Bone marrow (tissue), 2 donors: Measurements from ENCODE around the gene NCOA5.
A peak's percentile ranks its signal among the peaks of the same experiment; 100 is the strongest.
"Not testable (repeated sequence)": the region's sequence is repeated elsewhere in the genome, so short reads cannot be mapped to it uniquely, and the experiment has no call there.

ENCODE experiments used
- DNase-seq, 2 donors: peaks; one replicate each; lab custom pipeline; 2025; lab: John Stamatoyannopoulos, UW

Gene NCOA5

DNA sequence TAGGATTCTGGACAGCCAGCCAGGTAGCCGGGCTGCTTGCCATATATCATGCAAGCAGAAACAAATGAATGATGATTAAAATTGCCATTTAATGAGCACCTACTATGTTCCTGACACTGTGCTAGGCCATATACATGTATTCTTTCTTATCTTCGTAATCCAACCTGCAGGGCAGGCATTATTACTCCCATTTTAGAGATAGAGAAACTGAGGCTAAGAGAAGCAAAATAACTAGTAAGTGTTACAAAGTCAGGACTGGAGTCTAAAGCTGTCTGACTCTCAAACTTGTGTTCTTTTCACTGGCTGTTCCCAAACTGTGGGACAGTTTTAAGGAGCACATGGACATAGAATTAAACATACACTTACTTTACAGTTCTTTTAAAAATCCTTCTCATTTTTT lies 30.4 kb upstream of the NCOA5 start:
- no peak for DNase-seq

DNA sequence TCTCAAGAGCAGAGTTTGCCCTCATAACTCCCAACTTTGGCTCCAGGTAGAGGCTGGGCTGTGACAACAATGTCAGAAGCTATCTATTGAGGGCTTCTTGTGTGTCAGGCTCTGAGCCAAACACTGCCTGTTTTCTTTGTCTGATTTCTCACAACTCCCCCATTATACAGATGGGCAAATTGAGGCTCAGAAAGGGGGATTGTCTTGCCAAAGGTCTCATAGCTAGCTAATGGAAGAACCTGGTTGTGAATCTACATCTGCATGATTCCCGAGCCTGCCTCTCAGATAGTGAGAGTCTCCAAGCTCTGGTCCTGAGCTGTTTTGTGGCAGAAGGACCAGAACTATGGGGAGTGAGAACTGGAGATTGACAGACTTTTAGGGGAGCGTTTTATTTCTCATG lies 29.8 kb upstream of the NCOA5 start:
- DNase-seq, result no peak

DNA sequence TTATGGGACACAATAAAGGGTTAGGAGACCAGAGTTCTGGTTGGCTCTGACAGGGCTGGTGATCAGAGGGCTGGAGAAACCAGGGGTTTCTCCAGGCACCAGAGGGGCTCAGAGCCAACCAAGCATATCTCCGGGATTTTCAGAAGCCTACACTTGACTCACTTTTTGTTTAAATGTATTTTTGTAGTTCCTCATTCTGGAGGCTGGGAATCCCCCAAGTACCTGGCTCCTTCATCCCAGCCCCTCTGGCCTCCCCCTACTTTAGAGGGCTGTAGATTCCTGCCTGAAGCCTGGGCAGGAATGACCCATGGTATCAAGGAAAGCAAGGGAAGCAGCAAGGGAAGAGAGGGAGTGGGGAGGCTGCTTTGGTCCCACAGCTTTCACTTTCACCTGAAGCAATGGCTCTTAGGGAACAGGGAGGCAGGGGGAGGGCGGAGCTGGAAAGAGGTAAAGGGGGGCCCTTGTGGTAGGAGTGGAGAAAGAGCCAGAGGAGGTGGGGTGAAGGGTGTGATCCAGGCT lies 29.3 kb upstream of the NCOA5 start:
- peak in 1 of 2 donors; percentile 6 for DNase-seq

DNA sequence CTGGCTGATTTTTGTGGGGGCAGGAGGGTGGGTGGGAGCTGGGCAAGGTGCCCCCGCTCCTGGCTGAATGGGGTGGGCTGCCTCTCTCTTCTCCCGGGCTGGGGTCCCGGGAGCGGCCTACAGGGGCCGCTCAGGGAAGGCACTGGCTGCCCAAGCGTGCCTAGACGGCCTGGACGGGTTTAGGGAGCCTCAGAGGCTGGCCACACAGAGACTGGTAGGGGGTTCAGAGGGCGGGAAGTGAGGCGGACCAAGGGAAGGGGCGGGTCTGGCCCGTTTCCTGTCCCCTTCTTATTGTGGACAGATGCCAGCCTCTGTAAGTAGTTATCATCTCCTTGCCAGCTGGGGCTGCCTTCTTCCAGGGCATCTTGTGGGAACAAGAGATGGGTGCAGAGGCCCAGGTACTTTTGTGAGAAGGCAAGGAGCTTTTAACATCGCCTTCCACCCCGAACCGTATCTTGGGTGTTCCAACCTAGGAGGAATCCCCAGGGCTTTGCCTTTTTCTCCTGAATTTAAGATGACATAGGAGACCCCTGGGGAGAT lies 28.8 kb upstream of the NCOA5 start:
- DNase-seq, result no peak

DNA sequence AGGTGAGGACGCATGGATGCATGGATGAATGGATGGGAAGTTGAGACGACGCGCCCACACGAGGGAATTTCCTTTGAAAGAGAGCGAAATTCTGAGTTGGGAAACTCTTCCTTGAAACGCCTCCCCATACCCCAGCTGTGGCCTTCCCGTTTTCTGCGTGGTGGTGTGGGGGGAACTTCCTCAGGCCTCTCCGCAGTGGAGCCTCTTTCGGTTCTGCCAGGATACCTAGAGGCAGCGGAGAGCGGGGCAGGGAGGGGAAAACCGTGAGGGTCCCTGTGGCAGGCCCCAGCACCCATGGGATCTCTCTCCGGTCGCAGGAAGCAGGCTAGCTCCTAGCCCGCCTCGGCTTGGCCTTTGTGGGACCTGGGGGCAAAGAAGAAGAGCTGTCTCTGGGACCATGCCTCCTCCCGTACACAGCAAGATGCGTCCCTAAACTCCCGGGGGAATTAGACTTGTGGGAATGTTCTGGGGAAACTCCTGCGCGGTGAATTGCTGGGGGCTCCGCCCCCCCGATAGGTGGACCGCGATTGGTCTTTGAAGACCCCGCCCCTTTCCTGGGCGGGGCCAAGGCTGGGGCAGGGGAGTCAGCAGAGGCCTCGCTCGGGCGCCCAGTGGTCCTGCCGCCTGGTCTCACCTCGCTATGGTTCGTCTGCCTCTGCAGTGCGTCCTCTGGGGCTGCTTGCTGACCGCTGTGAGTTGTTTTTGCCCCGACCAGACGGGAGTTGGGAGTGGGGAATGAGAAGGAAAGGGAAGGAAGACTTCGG lies 28.1 kb upstream of the NCOA5 start, which contains the start of gene CD40:
CD40 (plus strand) TSS at position 611 of the 764 bp plus-strand sequence; CDS start at position 641, 30 bp downstream.
- DNase-seq, result peak in 1 of 2 donors; percentile 57

DNA sequence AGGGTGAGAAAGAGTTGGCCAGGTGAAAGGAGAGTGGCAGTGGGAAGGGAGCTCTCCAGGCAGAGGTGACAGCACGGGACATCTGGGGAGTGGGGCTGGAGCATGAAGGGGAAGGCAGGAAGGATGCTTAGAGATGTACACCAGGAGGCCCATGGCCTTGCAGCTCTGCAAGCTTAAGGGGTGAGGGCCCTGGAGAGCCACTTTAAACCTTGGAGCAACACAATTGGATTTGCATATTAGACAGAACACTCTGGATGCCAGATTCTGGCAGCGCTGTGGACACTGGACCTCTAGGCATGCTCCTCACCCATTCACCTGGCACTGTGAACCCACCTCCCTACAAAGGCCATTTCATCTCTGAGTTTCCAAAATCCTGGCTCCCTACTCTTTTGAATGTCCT lies 24.7 kb upstream of the NCOA5 start:
- no peak for DNase-seq

DNA sequence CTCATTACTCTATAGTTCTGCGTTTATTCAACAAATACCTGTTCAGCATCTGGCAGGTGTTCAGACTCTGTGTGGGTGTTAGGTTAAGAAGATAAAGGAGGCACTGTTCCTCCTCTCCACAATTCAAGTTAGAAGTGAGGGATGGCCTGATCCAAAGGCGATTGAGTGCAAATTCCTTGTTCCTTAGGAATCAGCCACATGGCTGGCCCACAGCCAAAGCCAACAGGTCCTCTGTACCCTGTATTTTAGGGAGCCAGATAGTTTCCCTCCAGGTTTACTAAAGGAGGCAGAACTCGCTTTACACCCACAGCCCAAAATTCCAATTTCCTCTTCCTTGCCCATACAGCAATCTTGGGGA lies 23.3 kb upstream of the NCOA5 start:
- DNase-seq, result no peak

DNA sequence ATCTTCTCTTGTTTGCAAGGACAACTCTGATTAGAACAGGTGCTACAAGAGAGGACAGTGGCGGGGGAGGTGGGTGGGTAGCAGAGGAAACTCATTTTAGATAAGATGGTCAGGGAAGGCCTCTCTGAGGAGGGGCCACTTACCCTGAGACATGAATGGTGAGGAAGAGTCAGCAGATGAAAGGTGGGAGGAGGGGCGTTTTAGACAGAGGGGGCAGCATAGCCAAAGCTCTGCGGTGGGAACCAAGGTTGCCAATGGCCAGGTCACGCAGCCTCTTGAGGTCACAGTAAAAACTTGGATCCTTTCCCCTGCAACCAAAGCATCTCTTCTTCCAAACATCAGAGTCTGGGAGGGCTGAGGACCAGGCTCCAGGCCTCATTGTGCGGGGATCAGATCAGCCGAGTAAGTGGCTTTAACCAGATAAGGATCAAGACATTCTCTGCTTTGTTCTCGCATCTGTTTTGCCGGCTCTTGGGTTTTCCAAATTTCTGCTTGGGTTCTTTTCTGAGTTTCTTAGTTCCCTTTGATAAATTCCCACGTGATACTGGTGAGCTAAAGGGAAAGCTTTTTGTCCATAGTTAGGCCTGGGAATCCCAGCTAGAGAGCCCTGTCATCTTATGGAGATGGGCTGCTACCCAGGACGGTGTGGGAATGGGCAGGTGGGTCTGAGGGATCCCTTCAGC lies 22.8 kb upstream of the NCOA5 start:
- DNase-seq, result no peak

DNA sequence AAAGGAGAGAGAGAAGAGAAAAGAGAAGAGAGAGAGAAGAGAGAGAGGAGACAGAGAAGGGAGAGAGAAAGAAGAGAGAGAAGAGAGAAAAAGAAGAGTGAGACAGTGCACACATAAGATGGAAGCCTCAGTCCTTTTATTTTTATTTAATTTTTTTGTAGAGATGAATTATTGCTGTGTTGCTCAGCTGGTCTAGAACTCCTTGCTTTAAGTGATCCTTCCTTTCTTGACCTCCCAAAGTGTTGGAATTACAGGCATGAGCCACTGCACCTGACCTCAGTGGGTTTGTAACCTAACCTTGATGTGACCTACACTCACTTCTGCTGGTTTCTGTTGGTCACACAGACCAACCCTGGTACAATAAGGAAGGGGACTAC lies 22.1 kb upstream of the NCOA5 start:
- no peak for DNase-seq

DNA sequence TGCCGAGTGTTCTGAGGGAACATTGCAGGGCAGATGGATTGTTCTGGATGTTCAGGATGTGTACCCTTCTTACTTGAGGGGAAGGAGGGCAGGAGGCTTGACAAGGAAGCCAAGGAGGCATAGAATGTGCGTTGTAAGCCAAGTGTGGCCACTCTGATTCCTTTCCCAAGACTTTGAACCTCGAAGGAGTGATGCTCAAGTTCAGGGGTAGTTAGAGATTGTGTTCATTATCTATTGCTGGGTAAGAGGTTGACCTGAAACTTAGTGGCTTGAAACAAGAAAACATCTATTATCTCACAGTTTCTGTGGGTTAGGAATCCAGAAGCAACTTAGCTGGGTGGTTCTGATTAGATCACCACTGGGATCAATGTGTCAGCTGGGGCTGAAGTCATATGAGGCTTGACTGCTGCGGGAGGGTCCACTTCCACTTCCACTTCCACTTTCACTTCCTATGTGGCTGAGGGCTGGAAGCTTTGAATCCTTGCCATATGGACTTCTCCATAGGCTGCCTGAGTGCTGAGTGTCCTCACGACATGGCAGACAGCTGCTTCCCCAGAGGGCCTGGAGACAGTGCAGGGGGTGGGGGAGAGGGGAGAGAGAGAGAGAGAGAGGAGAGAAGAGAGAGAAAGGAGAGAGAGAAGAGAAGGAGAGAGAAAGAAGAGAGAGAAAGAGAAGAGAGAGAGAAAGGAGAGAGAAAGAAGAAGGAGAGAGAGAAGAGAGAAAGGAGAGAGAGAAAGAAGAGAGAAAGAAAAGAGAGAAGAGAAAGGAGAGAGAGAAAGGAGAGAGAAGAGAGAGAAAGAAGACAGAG lies 21.5 kb upstream of the NCOA5 start:
- DNase-seq, result peak in 1 of 2 donors; percentile 26

DNA sequence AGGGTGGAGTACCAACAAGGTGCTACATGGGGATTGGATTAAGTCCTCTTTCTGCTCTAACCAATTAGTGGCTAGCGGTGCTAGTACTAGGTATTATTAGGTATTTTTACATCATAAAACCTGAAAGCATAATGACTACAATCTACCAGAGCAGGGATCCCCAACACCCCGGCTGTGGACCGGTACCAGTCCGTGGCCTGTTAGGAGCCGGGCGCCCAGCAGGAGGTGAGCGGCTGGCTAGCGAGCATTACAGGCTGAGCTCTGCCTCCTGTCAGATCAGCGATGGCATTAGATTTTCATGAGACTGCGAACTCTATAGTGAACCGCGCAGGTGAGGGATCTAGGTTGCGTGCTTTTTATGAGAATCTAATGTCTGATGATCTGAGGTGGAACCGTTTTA lies 19.2 kb upstream of the NCOA5 start:
- DNase-seq, result no peak

DNA sequence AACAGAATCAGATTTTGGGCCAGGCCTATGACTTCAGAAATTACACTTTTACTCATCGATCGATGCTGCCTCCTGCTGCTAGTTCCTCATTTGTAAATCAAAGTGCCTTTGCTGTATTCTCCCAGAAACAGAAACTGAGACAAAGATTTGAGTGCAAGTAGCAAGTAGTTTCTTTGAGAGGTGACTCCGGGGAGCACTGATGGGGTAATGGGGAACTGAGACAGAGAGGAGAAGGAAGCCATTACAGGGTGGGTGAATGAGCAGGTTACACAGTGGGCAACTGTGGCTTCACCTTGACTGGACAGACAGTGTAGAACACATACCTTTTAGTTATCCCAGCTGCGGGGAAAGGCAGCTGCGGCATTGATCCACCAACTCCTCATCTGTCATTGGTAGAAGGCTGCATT lies 18.7 kb upstream of the NCOA5 start:
- no peak for DNase-seq

DNA sequence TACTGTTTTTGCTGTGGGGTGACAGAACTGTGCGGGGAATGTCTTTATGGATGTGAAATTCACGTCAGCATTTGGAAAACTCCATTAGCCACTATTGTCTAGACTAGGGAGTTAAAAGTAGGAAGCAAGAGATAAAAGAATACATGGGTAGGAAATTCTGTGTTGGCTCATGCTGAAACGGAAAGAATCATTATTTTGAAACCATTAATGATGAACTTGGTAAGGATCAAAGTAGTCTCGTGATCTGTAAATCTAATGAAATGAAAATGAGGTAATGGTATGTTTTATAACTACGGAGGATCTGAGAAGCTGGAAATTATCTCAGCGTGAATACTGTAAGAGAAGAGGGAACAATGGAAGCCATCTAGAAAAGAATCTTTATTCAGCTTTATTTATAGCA lies 17.3 kb upstream of the NCOA5 start:
- no peak for DNase-seq

DNA sequence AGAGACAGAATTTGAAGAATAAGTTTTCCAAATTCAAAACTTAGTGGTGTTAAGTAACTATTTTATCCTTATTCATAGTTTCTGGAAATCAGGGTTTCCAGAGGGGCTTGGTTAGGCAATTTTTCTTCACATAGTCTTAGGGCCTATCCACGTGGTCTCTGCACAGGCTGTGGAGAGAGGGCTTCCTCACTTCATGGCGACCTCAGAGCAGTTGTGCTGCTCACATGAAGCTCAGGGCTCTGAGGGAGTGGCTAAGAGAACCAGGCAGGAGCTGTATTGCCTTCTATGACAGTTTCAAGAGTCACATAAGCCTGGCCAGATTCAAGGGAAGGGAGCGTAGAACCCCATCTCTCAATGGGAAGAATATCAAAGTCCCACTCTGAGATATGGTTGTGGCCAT lies 14.5 kb upstream of the NCOA5 start:
- no peak for DNase-seq

DNA sequence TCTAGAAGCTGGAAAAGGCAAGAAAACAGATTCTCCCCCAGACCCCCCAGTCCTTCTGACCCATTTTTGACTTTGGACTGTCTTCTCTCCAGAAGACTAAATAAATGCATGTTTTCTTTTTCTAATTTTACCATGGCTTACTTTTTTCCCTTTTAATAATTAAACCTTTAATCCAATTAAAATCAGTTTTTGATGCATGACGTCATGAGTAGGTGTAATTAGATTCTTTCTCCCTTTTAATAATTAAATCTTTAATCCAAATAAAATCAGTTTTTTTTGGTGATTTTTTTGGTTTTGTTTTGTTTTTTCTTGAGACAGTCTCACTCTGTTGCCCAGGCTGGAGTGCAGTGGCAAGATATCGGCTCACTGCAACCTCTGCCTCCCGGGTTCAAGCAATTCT lies 13.2 kb upstream of the NCOA5 start:
- DNase-seq, result no peak

DNA sequence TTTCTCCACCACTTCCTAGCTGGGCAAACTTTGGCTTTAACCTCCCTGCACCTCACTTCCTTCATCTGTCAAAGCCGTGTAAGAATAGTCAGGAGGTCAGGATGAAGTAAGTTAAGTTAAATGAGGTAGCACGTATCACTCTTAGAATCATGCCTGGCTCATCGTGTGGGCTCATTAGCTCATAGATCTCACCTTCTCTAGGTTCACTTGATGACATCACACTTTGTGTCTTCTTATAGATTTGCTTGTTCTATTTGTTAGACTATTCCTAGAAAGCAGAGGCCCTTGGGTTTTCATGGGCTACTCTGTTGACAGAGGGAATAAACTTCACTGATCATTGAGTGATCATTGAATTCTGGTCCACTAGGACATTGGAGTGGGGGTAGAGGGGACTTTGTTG lies 12.2 kb upstream of the NCOA5 start:
- no peak for DNase-seq

DNA sequence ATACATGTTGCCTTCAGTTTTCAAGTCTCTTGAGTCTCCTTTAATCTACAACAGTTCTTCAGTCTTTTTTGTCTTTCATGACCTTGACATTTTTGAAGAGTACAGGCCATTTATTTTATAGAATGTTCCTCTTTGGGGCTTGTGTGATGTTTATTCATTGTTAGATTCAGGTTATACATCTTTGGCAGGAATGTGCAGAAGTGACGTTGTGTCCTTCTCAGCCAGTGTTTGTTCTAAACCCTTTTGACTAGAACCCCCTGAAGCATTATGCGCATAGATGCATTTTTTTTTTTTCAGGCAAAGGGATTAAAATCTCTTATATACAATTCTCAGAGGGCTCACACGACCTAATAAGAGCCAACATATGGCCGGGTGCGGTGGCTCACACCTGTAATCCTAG lies 11.2 kb upstream of the NCOA5 start:
- no peak for DNase-seq

DNA sequence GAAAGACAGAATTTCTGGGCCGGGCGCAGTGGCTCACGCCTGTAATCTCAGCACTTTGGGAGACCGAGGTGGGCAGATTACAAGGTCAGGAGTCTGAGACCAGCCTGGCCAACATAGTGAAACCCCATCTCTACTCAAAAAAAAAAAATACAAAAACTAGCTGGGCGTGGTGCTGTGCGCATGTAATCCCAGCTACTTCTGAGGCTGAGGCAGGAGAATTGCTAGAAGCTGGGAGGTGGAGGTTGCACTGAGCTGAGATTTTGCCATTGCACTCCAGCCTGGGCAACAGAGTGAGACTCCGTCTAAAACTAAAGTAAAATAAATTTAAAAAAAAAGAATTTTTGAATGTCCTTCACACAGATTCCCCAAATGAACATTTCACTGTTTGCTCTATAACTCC lies 10.7 kb upstream of the NCOA5 start:
- DNase-seq, result not testable (repeated sequence)

DNA sequence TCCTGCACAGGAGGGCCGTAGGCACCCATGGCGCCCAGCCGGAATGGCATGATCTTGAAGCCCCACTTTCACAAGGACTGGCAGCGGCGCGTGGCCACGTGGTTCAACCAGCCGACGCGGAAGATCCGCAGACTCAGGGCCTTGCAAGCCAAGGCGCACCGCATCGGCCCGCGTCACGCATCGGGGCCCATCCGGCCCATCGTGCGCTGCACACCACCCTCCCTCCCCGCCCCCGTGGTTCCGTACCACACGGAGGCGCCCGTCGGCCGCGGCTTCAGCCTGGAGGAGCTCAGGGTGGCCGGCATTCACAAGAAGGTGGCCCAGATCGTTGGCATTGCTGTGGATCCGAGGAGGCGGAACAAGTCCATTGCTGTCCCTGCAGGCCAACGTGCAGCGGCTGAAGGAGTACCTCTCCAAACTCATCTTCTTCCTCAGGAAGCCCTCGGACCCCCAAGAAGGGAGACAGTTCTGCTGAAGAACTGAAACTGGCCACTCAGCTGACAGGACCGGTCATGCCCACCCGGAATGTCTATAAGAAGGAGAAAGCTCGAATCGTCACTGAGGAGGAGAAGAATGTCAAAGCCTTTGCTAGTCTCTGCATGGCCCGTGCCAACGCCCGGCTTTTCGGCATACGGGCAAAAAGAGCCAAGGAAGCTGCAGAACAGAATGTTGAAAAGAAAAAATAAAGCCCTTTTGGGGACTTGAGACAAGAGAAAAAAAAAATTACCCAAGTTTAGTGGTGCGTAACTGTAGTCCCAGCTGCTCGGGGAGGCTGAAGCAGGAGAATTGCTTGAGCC lies 9.9 kb upstream of the NCOA5 start:
- DNase-seq, result no peak

DNA sequence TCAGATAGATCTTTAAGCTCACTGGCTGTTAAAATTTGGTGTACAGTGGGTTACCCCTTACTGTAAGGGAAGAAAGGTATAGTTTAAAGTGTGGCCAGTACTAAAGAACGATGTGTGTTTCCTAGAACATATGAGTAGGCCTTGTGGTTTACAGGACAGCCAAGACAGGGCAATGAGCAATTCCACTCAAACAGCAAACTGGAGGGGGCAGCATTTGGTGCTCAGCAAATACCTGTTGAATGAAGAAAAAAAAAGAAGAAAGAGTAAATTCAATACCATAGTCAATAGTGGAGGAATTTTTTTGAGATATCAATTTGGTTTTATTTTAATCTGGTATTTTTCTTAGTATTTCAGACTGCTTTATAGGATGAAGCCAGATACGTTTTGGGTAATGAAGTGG lies 3.8 kb upstream of the NCOA5 start:
- DNase-seq, result no peak
